SK-N-SH (cell line): ENCODE results near the gene KIAA1210. TPM values are rescaled to one million over a fixed set of nuclear protein-coding genes. Genes with fewer than 3 reads are reported as not detected.
A peak's percentile ranks its signal among the peaks of the same experiment; 100 is the strongest.

Source experiments
- CTCF ChIA-PET: fragments of 300-600, 350-600 bp; formaldehyde crosslinking; extraction: SDS; loops from one replicate; lab custom pipeline; 2021; lab: Yijun Ruan, JAX
- POLR2A ChIA-PET: fragments of 350-600 bp; sonication (Branson Sonifier 250); formaldehyde crosslinking; extraction: SDS; loops from one replicate; lab custom pipeline; 2020; ENCODE audit warnings: antibody characterized with exemption, inconsistent platforms; lab: Yijun Ruan, JAX
- DNase-seq: peaks from one replicate; pipeline ENCODE4 v3.0.0; 2012
- H2AFZ ChIP-seq: fragments of 200-600 bp; sonication (generic); 2 replicates; pipeline ENCODE4 v1.8.1; 2016; ENCODE audit warnings: antibody characterized with exemption, mild to moderate bottlenecking, low read depth
- H3F3A ChIP-seq: fragments of 200-600 bp; sonication (generic); replicated peaks from 2 replicates; pipeline ENCODE3; 2016; ENCODE audit warnings: antibody characterized with exemption, mild to moderate bottlenecking; ENCODE audit not compliant: insufficient read depth
- H3K27ac ChIP-seq, 2 experiments: fragments of 200-500 bp in 1 of 2; fragments of 200-600 bp in 1 of 2; sonication (Bioruptor generic) in 1 of 2; sonication (generic), shearing (Covaris generic) in 1 of 2; 2 replicates each; pipeline versions ENCODE4 v1.5.1 to v1.6.1; 2014 to 2016; ENCODE audit warnings: low read depth in 2 of 2, inconsistent platforms in 1 of 2, low read length in 1 of 2, mild to moderate bottlenecking in 1 of 2, mixed read lengths in 1 of 2
- H3K27me3 ChIP-seq: fragments of 200-600 bp; sonication (generic), shearing (Covaris generic); 2 replicates; pipeline ENCODE4 v1.6.1; 2016; ENCODE audit warnings: mixed run types; ENCODE audit not compliant: insufficient read depth
- H3K36me3 ChIP-seq, 2 experiments: fragments of 200-500 bp in 1 of 2; fragments of 200-600 bp in 1 of 2; sonication (Bioruptor generic) in 1 of 2; sonication (generic) in 1 of 2; replicated peaks in 1 of 2; 2 replicates each; pipeline versions ENCODE3 to v1.5.1; 2014 to 2016; ENCODE audit warnings: low read length in 1 of 2, mild to moderate bottlenecking in 1 of 2; ENCODE audit not compliant: insufficient read depth in 2 of 2, control insufficient read depth in 1 of 2
- H3K4me1 ChIP-seq, 2 experiments: fragments of 200-500 bp in 1 of 2; fragments of 200-600 bp in 1 of 2; sonication (Bioruptor generic) in 1 of 2; sonication (generic), shearing (Covaris generic) in 1 of 2; 2 replicates each; pipeline versions ENCODE4 v1.5.1 to v1.6.1; 2014 to 2016; ENCODE audit warnings: low read depth in 1 of 2, low read length in 1 of 2, mixed run types in 1 of 2; ENCODE audit not compliant: insufficient read depth in 2 of 2, control insufficient read depth in 1 of 2
- H3K4me2 ChIP-seq: fragments of 200-600 bp; sonication (generic), shearing (Covaris generic); 2 replicates; pipeline ENCODE4 v1.6.1; 2017; ENCODE audit warnings: mixed run types
- H3K4me3 ChIP-seq, 2 experiments: fragments of 200-500 bp in 1 of 2; fragments of 200-600 bp in 1 of 2; sonication (Bioruptor generic) in 1 of 2; sonication (generic), shearing (Covaris generic) in 1 of 2; 2 replicates each; pipeline versions ENCODE4 v1.5.1 to v1.8.1; 2014 to 2016; ENCODE audit warnings: low read depth in 2 of 2, inconsistent platforms in 1 of 2, low read length in 1 of 2, mild to moderate bottlenecking in 1 of 2, mixed read lengths in 1 of 2, moderate library complexity in 1 of 2
- H3K79me2 ChIP-seq: fragments of 200-600 bp; sonication (generic); 2 replicates; pipeline ENCODE4 v1.8.1; 2017; ENCODE audit warnings: mild to moderate bottlenecking; ENCODE audit not compliant: insufficient read depth
- H3K9ac ChIP-seq: fragments of 200-600 bp; sonication (generic); 2 replicates; pipeline ENCODE4 v1.6.1; 2017; ENCODE audit warnings: mixed run types
- H3K9me2 ChIP-seq: fragments of 200-600 bp; sonication (generic); 2 replicates; pipeline ENCODE4 v1.6.1; 2017; ENCODE audit warnings: mixed run types
- H3K9me3 ChIP-seq: fragments of 200-600 bp; sonication (generic); 2 replicates; pipeline ENCODE4 v1.6.1; 2017; ENCODE audit warnings: mixed run types, mild to moderate bottlenecking, moderate library complexity
- H4K20me1 ChIP-seq: fragments of 200-600 bp; sonication (generic); 2 replicates; pipeline ENCODE4 v1.6.1; 2017; ENCODE audit warnings: mild to moderate bottlenecking, mixed run types; ENCODE audit not compliant: insufficient read depth
- EP300 ChIP-seq, 2 experiments: IDR thresholded peaks; 2 replicates each; pipeline versions ENCODE4 v1.4.0 to v1.6.1; 2012; ENCODE audit warnings: borderline replicate concordance in 1 of 2, low read depth in 1 of 2, low read length in 1 of 2
- EZH2phosphoT487 ChIP-seq: fragments of 200-600 bp; sonication (generic); IDR thresholded peaks from 2 replicates; pipeline ENCODE4 v1.6.1; 2017; ENCODE audit warnings: low read depth, mixed run types, mild to moderate bottlenecking, antibody characterized with exemption, moderate library complexity, borderline replicate concordance
- FOSL2 ChIP-seq: IDR thresholded peaks from 2 replicates; pipeline ENCODE4 v1.4.0; 2012; ENCODE audit warnings: low read depth, mild to moderate bottlenecking, moderate library complexity, borderline replicate concordance
- FOXM1 ChIP-seq: IDR thresholded peaks from 2 replicates; pipeline ENCODE4 v1.4.0; 2012; ENCODE audit warnings: low read depth, mild to moderate bottlenecking
- GATA2 ChIP-seq: sonication (generic); formaldehyde crosslinking; IDR thresholded peaks from 2 replicates; pipeline ENCODE4 v1.5.0; 2020; ENCODE audit warnings: mild to moderate bottlenecking, missing genetic modification reagents
- JUND ChIP-seq: IDR thresholded peaks from 2 replicates; pipeline ENCODE4 v1.4.0; 2012
- MAX ChIP-seq: IDR thresholded peaks from 2 replicates; pipeline ENCODE4 v1.4.0; 2012; ENCODE audit warnings: low read depth
- MEF2A ChIP-seq: IDR thresholded peaks from 2 replicates; pipeline ENCODE4 v1.4.0; 2012; ENCODE audit warnings: low read depth, borderline replicate concordance
- MXI1 ChIP-seq: IDR thresholded peaks from 2 replicates; pipeline ENCODE4 v1.6.1; 2012; ENCODE audit warnings: mild to moderate bottlenecking, low read depth, low read length, improper control_type of control experiment
- POLR2AphosphoS5 ChIP-seq: IDR thresholded peaks from 2 replicates; pipeline ENCODE4 v1.6.1; 2012; ENCODE audit warnings: low read depth, low read length
- RAD21 ChIP-seq: IDR thresholded peaks from 2 replicates; pipeline ENCODE4 v1.6.1; 2012; ENCODE audit warnings: mild to moderate bottlenecking, low read length
- RCOR1 ChIP-seq: fragments of 150-350 bp; IDR thresholded peaks from 2 replicates; pipeline ENCODE4 v1.6.1; 2017; ENCODE audit warnings: antibody characterized with exemption, low read length
- REST ChIP-seq: IDR thresholded peaks from 2 replicates; pipeline ENCODE4 v1.6.1; 2012; ENCODE audit warnings: mild to moderate bottlenecking, low read depth, low read length, moderate library complexity
- RFX5 ChIP-seq: IDR thresholded peaks from 2 replicates; pipeline ENCODE4 v1.6.1; 2012; ENCODE audit warnings: mild to moderate bottlenecking, improper control_type of control experiment, low read length
- RXRA ChIP-seq: IDR thresholded peaks from 2 replicates; pipeline ENCODE4 v1.4.0; 2012; ENCODE audit warnings: low read depth, mild to moderate bottlenecking, borderline replicate concordance
- SIN3A ChIP-seq: IDR thresholded peaks from 2 replicates; pipeline ENCODE4 v1.6.1; 2012; ENCODE audit warnings: low read depth, mild to moderate bottlenecking, low read length, moderate library complexity, borderline replicate concordance
- SMC3 ChIP-seq: IDR thresholded peaks from 2 replicates; pipeline ENCODE4 v1.6.1; 2012; ENCODE audit warnings: low read depth, low read length, improper control_type of control experiment
- TAF1 ChIP-seq: IDR thresholded peaks from 2 replicates; pipeline ENCODE4 v1.6.1; 2012; ENCODE audit warnings: low read depth, mild to moderate bottlenecking, low read length, moderate library complexity, borderline replicate concordance
- TEAD4 ChIP-seq: IDR thresholded peaks from 2 replicates; pipeline ENCODE4 v1.4.0; 2012; ENCODE audit warnings: mild to moderate bottlenecking, borderline replicate concordance; ENCODE audit not compliant: insufficient read depth
- USF1 ChIP-seq: IDR thresholded peaks from 2 replicates; pipeline ENCODE4 v1.4.0; 2012; ENCODE audit warnings: low read depth, borderline replicate concordance
- WGBS: methylation state at CpG from one replicate; pipeline ENCODE4 v1.1.6; 2017; ENCODE audit warnings: low lambda C conversion rate; 5-methylcytosine and 5-hydroxymethylcytosine counted together
- polyA plus RNA-seq, 3 experiments: library from polyadenylated mRNA; depleted of rRNA; stranded (reverse); fragments of >200 nt; gene quantifications; 2 replicates each; pipeline ENCODE4 v1.2.3, GENCODE V29; 2012

The KIAA1210 gene
- polyA plus RNA-seq, 1 of the 3 experiments (the other 2 are of a cell fraction): not detected

GRCh38 chrX:119040432-119040831, 87.2 kb downstream of the KIAA1210 start:
- Histone ChIP-seq H3K27ac (peak overlapping the region in 1 of 2 experiments; percentile 80; a peak in 1 of 4 replicates), H4K20me1 (no peaks in the 10 kb centered on the region), H3K27me3 (no peaks in the 10 kb centered on the region; the same call in 1 of the 2 replicates), H3K4me1 (0 out of 4 replicates have a peak, but pooled peaks cover 0 to 7% of the 10 kb centered on the region in 2 experiments), H3K4me2 (no peak overlapping the region; the same call in 1 of the 2 replicates), H3K36me3 (no peaks in the 10 kb centered on the region), H3K9me2 (no peaks in the 10 kb centered on the region), H3F3A (no peaks in the 10 kb centered on the region), H3K4me3 (no peak overlapping the region), H3K9me3 (no peaks in the 10 kb centered on the region), H3K79me2 (no peaks in the 10 kb centered on the region), H2AFZ (no peak overlapping the region), H3K9ac (no peak overlapping the region)
- ChIA-PET CTCF (no interaction called here), POLR2A (no interaction called here)
- DNase-seq: no peak
- TF ChIP-seq TAF1 (no peak), MEF2A (no peak), REST (no peak), SMC3 (no peak), FOXM1 (no peak), GATA2 (CRISPR knock-in tag) (no peak), RAD21 (no peak), EP300 (IDR thresholded peaks at IDR 0.05; ENCODE audit: borderline replicate concordance in 1 of 2, low read depth in 1 of 2, low read length in 1 of 2) (no peak), MAX (no peak), SIN3A (no peak), JUND (no peak), MXI1 (no peak)
- WGBS: 59% methylated on average over 6 of the region's 6 CpGs

- 0 out of 4 replicates have a peak, but pooled peaks cover 0 to 7% of the 10 kb centered on the region in 2 experiments for H3K4me1 ChIP-seq
- no peak overlapping the region for H3K4me3 ChIP-seq
- H4K20me1 ChIP-seq: no peaks in the 10 kb centered on the region
- no peak overlapping the region for H3K4me2 ChIP-seq
- ChIA-PET POLR2A (no interaction called here), CTCF (no interaction called here)
- H3F3A ChIP-seq: no peaks in the 10 kb centered on the region
- no peaks in the 10 kb centered on the region for H3K36me3 ChIP-seq
- no peaks in the 10 kb centered on the region for H3K79me2 ChIP-seq
- H3K9me2 ChIP-seq: no peaks in the 10 kb centered on the region
- no peak overlapping the region for H3K27ac ChIP-seq
- WGBS: 39% methylated on average over 4 of the region's 4 CpGs
- H3K27me3 ChIP-seq: no peaks in the 10 kb centered on the region
- no peak overlapping the region for H2AFZ ChIP-seq
- H3K9me3 ChIP-seq: no peaks in the 10 kb centered on the region
- DNase-seq: no peak
- no peak overlapping the region for H3K9ac ChIP-seq
- no peak for TF ChIP-seq RAD21
- no peak for TF ChIP-seq FOSL2
- no peak for TF ChIP-seq FOXM1
- TF ChIP-seq RCOR1: no peak
- TF ChIP-seq RFX5: no peak
- TF ChIP-seq POLR2AphosphoS5: no peak
- no peak for TF ChIP-seq TEAD4
- no peak for TF ChIP-seq EZH2phosphoT487
- no peak for TF ChIP-seq TAF1
- TF ChIP-seq RXRA: no peak
- no peak for TF ChIP-seq USF1
Measured at GRCh38 chrX:119036107-119037029, 91.2 kb downstream of the KIAA1210 start.
